Glutamatergic neuron (in vitro differentiated cells): ENCODE measurements around the gene WDR20. TPM values are rescaled to one million over a fixed set of nuclear protein-coding genes. Genes with fewer than 3 reads are reported as not detected.
A peak's percentile ranks its signal among the peaks of the same experiment; 100 is the strongest.
"Not testable (repeated sequence)": the region's sequence is repeated elsewhere in the genome, so short reads cannot be mapped to it uniquely, and the experiment has no call there.

Experiments
- DNase-seq: peaks from one replicate; pipeline ENCODE4 v3.0.0; 2022
- H3K27ac Mint-ChIP-seq: one replicate; pipeline ENCODE4 v1.8.0; 2020; ENCODE audit warnings: mild to moderate bottlenecking, mixed read lengths, inconsistent platforms; ENCODE audit not compliant: unreplicated experiment
- H3K27me3 Mint-ChIP-seq: one replicate; pipeline ENCODE4 v1.8.0; 2020; ENCODE audit warnings: mild to moderate bottlenecking, moderate library complexity, mixed read lengths, inconsistent platforms; ENCODE audit not compliant: unreplicated experiment
- H3K36me3 Mint-ChIP-seq: one replicate; pipeline ENCODE4 v1.8.0; 2020; ENCODE audit warnings: mild to moderate bottlenecking, mixed read lengths, inconsistent platforms; ENCODE audit not compliant: unreplicated experiment
- H3K4me1 Mint-ChIP-seq: one replicate; pipeline ENCODE4 v1.8.0; 2020; ENCODE audit warnings: mild to moderate bottlenecking, low read depth, mixed read lengths, inconsistent platforms; ENCODE audit not compliant: unreplicated experiment
- H3K4me3 Mint-ChIP-seq: one replicate; pipeline ENCODE4 v1.8.0; 2020; ENCODE audit warnings: mild to moderate bottlenecking, mixed read lengths, inconsistent platforms; ENCODE audit not compliant: unreplicated experiment
- H3K9me3 Mint-ChIP-seq: one replicate; pipeline ENCODE4 v1.8.0; 2020; ENCODE audit warnings: mild to moderate bottlenecking, moderate library complexity, mixed read lengths, inconsistent platforms; ENCODE audit not compliant: unreplicated experiment
- CTCF ChIP-seq: fragments of 200-600 bp; sonication (generic); IDR thresholded peaks from one replicate; pipeline ENCODE4 v1.5.0; 2021; ENCODE audit not compliant: partially characterized antibody, unreplicated experiment
- total RNA-seq: library from RNA; stranded (reverse); fragmentation: NEBNext Ultra II Directional; extraction: Animal tissue kit (Norgen Biotek cat#: 25700); gene quantifications from one replicate; pipeline ENCODE4 v1.2.1, GENCODE V29; 2021; ENCODE audit not compliant: unreplicated experiment

Gene WDR20
- total RNA-seq, 1 donor from 2014 or later, result 38.1 TPM

GRCh38 chr14:102126807-102127455 is 12.8 kb upstream of the WDR20 start:
- Mint-ChIP-seq H3K4me1 (no peaks in the 10 kb centered on the region), H3K27ac (no peak overlapping the region), H3K4me3 (no peak overlapping the region), H3K27me3 (no peaks in the 10 kb centered on the region), H3K9me3 (no peaks in the 10 kb centered on the region), H3K36me3 (peaks cover 4% of the 10 kb centered on the region)
- DNase-seq, result no peak
- no peak for TF ChIP-seq CTCF

- TF ChIP-seq CTCF, result no peak
- no peak overlapping the region for H3K27ac Mint-ChIP-seq
- peaks cover 4% of the 10 kb centered on the region for H3K36me3 Mint-ChIP-seq
- H3K9me3 Mint-ChIP-seq, result no peaks in the 10 kb centered on the region
- no peaks in the 10 kb centered on the region for H3K27me3 Mint-ChIP-seq
- no peak overlapping the region for H3K4me3 Mint-ChIP-seq
- no peak for DNase-seq
- H3K4me1 Mint-ChIP-seq, result no peaks in the 10 kb centered on the region
These were observed 8.0 kb upstream of the WDR20 start for GRCh38 chr14:102131741-102132140.

- not testable (repeated sequence) for H3K36me3 Mint-ChIP-seq, DNase-seq, H3K9me3 Mint-ChIP-seq, H3K4me1 Mint-ChIP-seq, H3K27me3 Mint-ChIP-seq, H3K4me3 Mint-ChIP-seq, H3K27ac Mint-ChIP-seq
These were observed 5.7 kb upstream of the WDR20 start for GRCh38 chr14:102134021-102134420.

- H3K27ac Mint-ChIP-seq, H3K36me3 Mint-ChIP-seq, H3K4me1 Mint-ChIP-seq, H3K4me3 Mint-ChIP-seq, DNase-seq, H3K27me3 Mint-ChIP-seq, H3K9me3 Mint-ChIP-seq: not testable (repeated sequence)
These were observed 5.0 kb upstream of the WDR20 start for GRCh38 chr14:102134719-102135118.

- H3K4me1 Mint-ChIP-seq, H3K27me3 Mint-ChIP-seq, H3K27ac Mint-ChIP-seq, H3K4me3 Mint-ChIP-seq, DNase-seq, H3K9me3 Mint-ChIP-seq, H3K36me3 Mint-ChIP-seq: not testable (repeated sequence)
These were observed 4.2 kb upstream of the WDR20 start for GRCh38 chr14:102135456-102135855.

- Mint-ChIP-seq H3K27ac (peak overlapping the region; percentile 48), H3K4me1 (peaks cover 13% of the 10 kb centered on the region), H3K4me3 (peak overlapping the region; percentile 86), H3K36me3 (no peaks in the 10 kb centered on the region), H3K27me3 (peaks cover 3% of the 10 kb centered on the region), H3K9me3 (peaks cover 7% of the 10 kb centered on the region)
- no peak for DNase-seq
- no peak for TF ChIP-seq CTCF
These were observed 1.2 kb upstream of the WDR20 start for GRCh38 chr14:102138535-102138934.
